GM19452 (cell line): Measurements from ENCODE around the gene BEND5.

Experiments used
- ATAC-seq: cut with Tn5 transposase; IDR thresholded peaks from one replicate; pipeline ENCODE4 v1.9.1; 2021; ENCODE audit not compliant: unreplicated experiment

The BEND5 gene

GRCh38 chr1:48776393-48777218, at the start of gene BEND5:
BEND5 (minus strand) TSS chr1:48776891; CDS start chr1:48776831, 60 bp downstream.
- peak; percentile 43 for ATAC-seq

GRCh38 chr1:48823168-48823567, 46.5 kb upstream of the BEND5 start:
- no peak for ATAC-seq

GRCh38 chr1:48820491-48820890, 43.8 kb upstream of the BEND5 start:
- no peak for ATAC-seq

GRCh38 chr1:48817505-48818114, 40.9 kb upstream of the BEND5 start:
- peak; percentile 96 for ATAC-seq

- ATAC-seq: no peak
These were observed 34.0 kb upstream of the BEND5 start for GRCh38 chr1:48810740-48811139.

- ATAC-seq: no peak
These were observed 31.8 kb upstream of the BEND5 start for GRCh38 chr1:48808496-48808895.

- no peak for ATAC-seq
These were observed 31.0 kb upstream of the BEND5 start for GRCh38 chr1:48807554-48808260.

GRCh38 chr1:48803474-48803873, 26.8 kb upstream of the BEND5 start:
- ATAC-seq: no peak

- ATAC-seq: no peak
These were observed 18.1 kb upstream of the BEND5 start for GRCh38 chr1:48794816-48795215.

- peak; percentile 77 for ATAC-seq
These were observed 17.2 kb upstream of the BEND5 start for GRCh38 chr1:48793863-48794262.

GRCh38 chr1:48792961-48793360, 16.3 kb upstream of the BEND5 start:
- ATAC-seq: no peak

- peak; percentile 51 for ATAC-seq
These were observed 13.7 kb upstream of the BEND5 start for GRCh38 chr1:48790397-48790796.

- ATAC-seq: peak; percentile 13
These were observed 13.2 kb upstream of the BEND5 start for GRCh38 chr1:48789903-48790302.

- ATAC-seq: no peak
These were observed 9.2 kb upstream of the BEND5 start for GRCh38 chr1:48785869-48786268.

- no peak for ATAC-seq
These were observed 7.6 kb upstream of the BEND5 start for GRCh38 chr1:48784301-48784700.

- no peak for ATAC-seq
These were observed 666 bp upstream of the BEND5 start for GRCh38 chr1:48777219-48777895.

GRCh38 chr1:48775831-48776392, 779 bp downstream of the BEND5 start:
- ATAC-seq: no peak

GRCh38 chr1:48773133-48773532, 3.6 kb downstream of the BEND5 start:
- peak; percentile 56 for ATAC-seq

- ATAC-seq: no peak
These were observed 4.5 kb downstream of the BEND5 start for GRCh38 chr1:48772211-48772610.

GRCh38 chr1:48771561-48771960, 5.1 kb downstream of the BEND5 start:
- no peak for ATAC-seq

- no peak for ATAC-seq
These were observed 8.6 kb downstream of the BEND5 start for GRCh38 chr1:48767975-48768510.
